ENCODE measurements around the gene DNAJC13.

Gene DNAJC13

DNA sequence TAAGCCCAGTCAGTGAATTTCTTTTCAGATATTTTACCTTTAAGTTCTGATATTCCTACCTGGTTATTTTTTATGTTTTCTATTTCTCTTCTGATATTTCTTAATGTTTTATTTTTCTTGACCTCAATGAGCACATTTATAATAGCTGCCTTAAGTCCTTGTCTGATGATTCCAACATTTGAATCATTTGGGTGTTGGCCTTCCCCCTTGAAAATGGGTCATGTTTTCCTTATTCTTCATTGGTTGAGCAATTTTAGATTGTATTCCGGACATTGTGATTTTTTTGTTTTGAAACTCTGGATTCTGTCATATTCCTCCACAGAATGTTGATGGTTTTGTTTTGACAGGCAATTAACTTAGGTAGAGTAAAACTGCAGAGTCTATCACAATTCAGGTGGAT is 170.1 kb downstream of the DNAJC13 start:
- TF ChIP-seq CTCF (conservative IDR thresholded peaks at IDR 0.05; ENCODE audit: low read depth, low read length), result no peak
- H3K4me3 ChIP-seq (ENCODE audit: low read length), result no peak overlapping the region
- no peak for DNase-seq (ENCODE audit: low read depth)
